Neutrophil (primary cell): ENCODE measurements around the gene ADORA1.
A peak's percentile ranks its signal among the peaks of the same experiment; 100 is the strongest.

ENCODE experiments used
- H3K27ac ChIP-seq: fragments of 200-600 bp; sonication (generic); 2 replicates; pipeline ENCODE4 v1.5.1; 2016; ENCODE audit warnings: mild to moderate bottlenecking, moderate library complexity
- H3K27me3 ChIP-seq: fragments of 200-600 bp; sonication (generic); 2 replicates; pipeline ENCODE4 v1.6.0; 2016; ENCODE audit warnings: mild to moderate bottlenecking
- H3K36me3 ChIP-seq: fragments of 200-600 bp; sonication (generic); 2 replicates; pipeline ENCODE4 v1.5.1; 2017
- H3K4me1 ChIP-seq, 2 experiments: fragments of 200-600 bp in 1 of 2; sonication (generic) in 1 of 2; 1 replicate in 1 of 2; 2 replicates in 1 of 2; pipeline versions ENCODE4 v1.5.1 to v1.6.1; 2013 to 2016; ENCODE audit warnings: low read depth in 1 of 2, low read length in 1 of 2, mild to moderate bottlenecking in 1 of 2, moderate library complexity in 1 of 2; ENCODE audit not compliant: control insufficient read depth in 1 of 2, insufficient read depth in 1 of 2
- H3K4me3 ChIP-seq, 2 experiments: fragments of 200-600 bp in 1 of 2; sonication (generic) in 1 of 2; 1 replicate in 1 of 2; 2 replicates in 1 of 2; pipeline ENCODE4 v1.5.1; 2013 to 2016; ENCODE audit warnings: low read depth in 1 of 2, low read length in 1 of 2, mild to moderate bottlenecking in 1 of 2, moderate library complexity in 1 of 2
- H3K9me3 ChIP-seq: fragments of 200-600 bp; sonication (generic); 2 replicates; pipeline ENCODE4 v1.5.1; 2016
- TF ChIP-seq, protein P1 (sequence below): fragments of 200-600 bp; sonication (generic); IDR thresholded peaks from 2 replicates; pipeline ENCODE4 v1.5.1; 2016; ENCODE audit warnings: antibody characterized with exemption

Gene ADORA1

DNA sequence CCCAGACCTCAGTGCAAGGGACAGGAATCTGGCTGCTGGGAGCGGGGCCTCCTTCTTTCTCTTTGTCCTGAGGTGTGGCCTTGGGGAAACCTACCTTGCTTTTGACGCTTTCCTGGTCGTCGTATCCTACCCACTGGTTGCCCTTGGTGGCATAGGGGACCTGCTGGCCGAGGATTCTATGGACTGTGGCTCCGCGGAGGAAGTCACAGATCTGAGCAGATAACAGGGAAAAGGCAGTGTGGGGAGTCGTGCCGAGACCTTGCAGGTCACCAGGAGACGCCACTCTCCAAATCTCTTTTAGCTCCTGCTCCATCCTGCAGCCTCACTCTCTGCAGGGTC, 52.1 kb downstream of the ADORA1 start:
- TF ChIP-seq, protein P1, sequence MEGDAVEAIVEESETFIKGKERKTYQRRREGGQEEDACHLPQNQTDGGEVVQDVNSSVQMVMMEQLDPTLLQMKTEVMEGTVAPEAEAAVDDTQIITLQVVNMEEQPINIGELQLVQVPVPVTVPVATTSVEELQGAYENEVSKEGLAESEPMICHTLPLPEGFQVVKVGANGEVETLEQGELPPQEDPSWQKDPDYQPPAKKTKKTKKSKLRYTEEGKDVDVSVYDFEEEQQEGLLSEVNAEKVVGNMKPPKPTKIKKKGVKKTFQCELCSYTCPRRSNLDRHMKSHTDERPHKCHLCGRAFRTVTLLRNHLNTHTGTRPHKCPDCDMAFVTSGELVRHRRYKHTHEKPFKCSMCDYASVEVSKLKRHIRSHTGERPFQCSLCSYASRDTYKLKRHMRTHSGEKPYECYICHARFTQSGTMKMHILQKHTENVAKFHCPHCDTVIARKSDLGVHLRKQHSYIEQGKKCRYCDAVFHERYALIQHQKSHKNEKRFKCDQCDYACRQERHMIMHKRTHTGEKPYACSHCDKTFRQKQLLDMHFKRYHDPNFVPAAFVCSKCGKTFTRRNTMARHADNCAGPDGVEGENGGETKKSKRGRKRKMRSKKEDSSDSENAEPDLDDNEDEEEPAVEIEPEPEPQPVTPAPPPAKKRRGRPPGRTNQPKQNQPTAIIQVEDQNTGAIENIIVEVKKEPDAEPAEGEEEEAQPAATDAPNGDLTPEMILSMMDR: no peak
- Histone ChIP-seq H3K27ac (peak overlapping the region; percentile 95), H3K4me3 (no peak overlapping the region), H3K36me3 (peaks cover 78% of the 10 kb centered on the region), H3K27me3 (no peaks in the 10 kb centered on the region), H3K4me1 (peaks cover 50 to 53% of the 10 kb centered on the region in 2 experiments), H3K9me3 (no peaks in the 10 kb centered on the region)

GRCh38 chr1:203180611-203181330, 53.2 kb downstream of the ADORA1 start:
- peaks cover 83% of the 10 kb centered on the region for H3K36me3 ChIP-seq
- peak overlapping the region; percentile 95 for H3K27ac ChIP-seq
- H3K4me3 ChIP-seq: no peak overlapping the region
- peaks cover 56 to 61% of the 10 kb centered on the region in 2 experiments for H3K4me1 ChIP-seq
- TF ChIP-seq, protein P1: no peak
- H3K27me3 ChIP-seq: no peaks in the 10 kb centered on the region
- no peaks in the 10 kb centered on the region for H3K9me3 ChIP-seq

DNA sequence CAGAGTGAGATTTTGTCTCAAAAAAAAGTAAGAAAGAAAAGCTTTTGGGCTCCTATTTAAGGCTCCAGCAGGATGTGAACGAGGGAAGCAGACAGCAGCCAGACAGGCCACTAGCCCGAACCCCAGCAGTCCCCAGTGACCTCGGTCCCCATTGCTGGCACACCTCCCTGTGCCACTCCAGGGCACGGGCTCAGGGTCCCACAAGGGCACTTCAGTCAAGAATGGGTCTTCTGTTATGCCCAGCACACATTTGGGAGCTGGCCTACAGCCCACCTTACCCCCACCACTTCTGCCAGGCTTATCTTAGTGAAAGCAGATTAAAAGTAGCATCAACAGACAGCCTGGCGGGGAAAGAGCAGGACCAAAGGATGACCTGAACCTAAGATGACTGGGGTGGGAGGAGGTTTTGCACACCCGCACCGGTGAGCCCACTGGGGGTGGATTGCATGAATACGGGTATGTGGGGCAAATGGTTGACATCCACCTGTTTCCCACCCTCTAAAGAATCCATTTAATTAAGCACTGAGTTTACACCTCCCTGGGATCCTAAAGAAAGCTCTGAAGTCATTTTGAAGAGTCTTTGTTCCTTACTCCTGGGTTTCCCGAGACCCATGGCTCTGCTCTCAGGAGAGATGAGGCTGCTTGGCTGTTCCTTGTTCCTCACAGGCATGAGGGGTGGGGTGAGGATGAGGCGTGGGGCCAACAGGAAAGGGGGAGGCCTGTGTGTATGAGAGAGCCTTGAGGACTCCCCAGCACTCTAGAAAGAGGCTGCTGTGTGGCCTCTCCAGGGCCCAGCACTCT, 54.3 kb downstream of the ADORA1 start:
- Histone ChIP-seq H3K9me3 (no peaks in the 10 kb centered on the region), H3K27ac (peak overlapping the region; percentile 95), H3K4me1 (peaks cover 58 to 62% of the 10 kb centered on the region in 2 experiments), H3K4me3 (no peak overlapping the region), H3K27me3 (no peaks in the 10 kb centered on the region), H3K36me3 (peaks cover 83% of the 10 kb centered on the region)
- TF ChIP-seq, protein P1: no peak

DNA sequence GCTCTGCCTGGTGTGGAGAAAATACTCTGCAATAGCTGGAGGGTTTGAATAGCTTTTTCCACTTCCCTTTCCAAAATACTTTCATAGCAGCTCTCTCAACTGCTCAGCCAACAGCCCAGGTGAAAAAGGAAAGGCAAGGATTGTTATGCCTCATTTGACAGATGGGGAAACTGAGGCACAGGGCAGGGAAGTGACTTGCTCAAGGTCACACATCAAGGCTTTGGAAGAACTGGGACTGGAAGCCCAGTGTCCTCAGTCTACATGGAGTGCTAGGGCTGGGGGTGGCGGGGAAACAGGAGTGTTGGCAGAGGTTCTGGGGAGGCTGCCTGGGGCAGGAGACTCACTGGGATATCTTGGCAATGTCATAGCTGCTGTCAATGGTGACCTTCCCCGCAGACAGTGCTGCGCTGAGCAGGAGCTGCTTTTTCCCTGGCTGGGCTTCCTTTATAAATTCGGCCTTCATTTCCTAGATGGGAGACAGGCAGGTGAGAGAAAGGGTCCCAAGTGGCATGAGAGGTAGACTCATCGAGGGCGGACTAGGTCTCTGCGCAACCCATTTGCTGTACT, 54.9 kb downstream of the ADORA1 start:
- Histone ChIP-seq H3K27me3 (no peaks in the 10 kb centered on the region), H3K4me1 (peaks cover 65 to 68% of the 10 kb centered on the region in 2 experiments), H3K9me3 (no peaks in the 10 kb centered on the region), H3K4me3 (no peak overlapping the region), H3K36me3 (peaks cover 76% of the 10 kb centered on the region), H3K27ac (peak overlapping the region; percentile 95)
- TF ChIP-seq, protein P1: no peak

- Histone ChIP-seq H3K9me3 (no peaks in the 10 kb centered on the region), H3K4me3 (peak overlapping the region in 1 of 2 experiments; percentile 73), H3K27ac (peak overlapping the region; percentile 95), H3K27me3 (no peaks in the 10 kb centered on the region), H3K36me3 (peaks cover 63% of the 10 kb centered on the region), H3K4me1 (peaks cover 79 to 82% of the 10 kb centered on the region in 2 experiments)
- TF ChIP-seq, protein P1: no peak
Observed at GRCh38 chr1:203183828-203184227, 56.3 kb downstream of the ADORA1 start.
